HCT116 (cell line): ENCODE data around the gene DDX24. TPM values are rescaled to one million over a fixed set of nuclear protein-coding genes. Genes with fewer than 3 reads are reported as not detected.

Source experiments
- ATAC-seq: fragments of 200-7000 bp; cut with Tn5 transposase; 2 replicates; pipeline ENCODE4 v1.9.1; 2020; ENCODE audit warnings: mild to moderate bottlenecking, moderate library complexity
- BruUV-seq: library from RNA; stranded (reverse); fragments of 400-500 nt; replicated peaks from 2 replicates; lab custom pipeline; 2021; lab: Mats Ljungman, UMichigan
- CTCF ChIA-PET: fragments of 300-600 bp; sonication (Branson Sonifier 250); formaldehyde crosslinking; loops from one replicate; lab custom pipeline; 2021; ENCODE audit warnings: antibody characterized with exemption; lab: Charles Lee
- POLR2A ChIA-PET: fragments of 300-600, 350-600 bp; sonication (Branson Sonifier 250); formaldehyde crosslinking; loops from one replicate; lab custom pipeline; 2021; ENCODE audit warnings: antibody characterized with exemption; lab: Charles Lee
- RAD21 ChIA-PET, 2 experiments: fragments of 300-600 bp; sonication (Branson Sonifier 250); formaldehyde crosslinking; loops; one replicate each; lab custom pipeline; 2023; ENCODE audit warnings: low total read pairs in 2 of 2; ENCODE audit not compliant: uncharacterized antibody in 2 of 2, unreplicated experiment in 2 of 2, low non-redundant PET in 1 of 2; lab: Charles Lee
- DNase-seq: peaks from one replicate; pipeline ENCODE4 v3.0.0-alpha.2; 2010; ENCODE audit warnings: low read depth, low spot score
- H2AFZ ChIP-seq: fragments of 200-600 bp; shearing (Covaris generic), sonication (generic); 2 replicates; pipeline ENCODE4 v1.6.1; 2017; ENCODE audit warnings: low read depth, mixed run types, mixed read lengths, antibody characterized with exemption, low read length; ENCODE audit not compliant: poor library complexity, severe bottlenecking
- H3K27ac ChIP-seq: 2 replicates; pipeline ENCODE4 v1.5.1; 2012; ENCODE audit warnings: low read depth, low read length
- H3K27me3 ChIP-seq: fragments of 200-600 bp; sonication (generic); 2 replicates; pipeline ENCODE4 v1.6.1; 2016; ENCODE audit warnings: mixed run types, low read length, mixed read lengths; ENCODE audit not compliant: insufficient read depth
- H3K36me3 ChIP-seq, 2 experiments: fragments of 200-500 bp in 1 of 2; fragments of 200-600 bp in 1 of 2; sonication (Bioruptor generic) in 1 of 2; sonication (generic) in 1 of 2; 2 replicates each; pipeline versions ENCODE4 v1.5.1 to v1.6.1; 2014 to 2016; ENCODE audit warnings: low read length in 2 of 2, inconsistent platforms in 1 of 2, mixed read lengths in 1 of 2, mixed run types in 1 of 2; ENCODE audit not compliant: insufficient read depth in 2 of 2, control insufficient read depth in 1 of 2
- H3K4me1 ChIP-seq, 2 experiments: fragments of 200-600 bp in 1 of 2; sonication (generic) in 1 of 2; 2 replicates each; pipeline versions ENCODE4 v1.5.1 to v1.6.1; 2012 to 2017; ENCODE audit warnings: low read length in 2 of 2, inconsistent platforms in 1 of 2, mild to moderate bottlenecking in 1 of 2, mixed read lengths in 1 of 2, mixed run types in 1 of 2, moderate library complexity in 1 of 2; ENCODE audit not compliant: insufficient read depth in 2 of 2, control insufficient read depth in 1 of 2
- H3K4me2 ChIP-seq: fragments of 200-600 bp; sonication (generic); 2 replicates; pipeline ENCODE4 v1.6.1; 2017; ENCODE audit warnings: mixed run types, low read length, mixed read lengths
- H3K4me3 ChIP-seq, 2 experiments: fragments of 200-600 bp in 1 of 2; sonication (generic) in 1 of 2; replicated peaks in 1 of 2; 2 replicates each; pipeline ENCODE4 v1.5.1; 2011 to 2016; ENCODE audit warnings: low read length in 2 of 2, control low read depth in 1 of 2, low read depth in 1 of 2, mild to moderate bottlenecking in 1 of 2, mixed read lengths in 1 of 2, mixed run types in 1 of 2
- H3K79me2 ChIP-seq: fragments of 200-600 bp; sonication (generic); 2 replicates; pipeline ENCODE4 v1.6.1; 2017; ENCODE audit warnings: mild to moderate bottlenecking, mixed run types, low read length, moderate library complexity, mixed read lengths; ENCODE audit not compliant: insufficient read depth
- H3K9ac ChIP-seq: fragments of 200-600 bp; sonication (generic); 2 replicates; pipeline ENCODE4 v1.6.1; 2016; ENCODE audit warnings: low read length, mixed read lengths
- H3K9me2 ChIP-seq: fragments of 200-600 bp; sonication (generic), shearing (Covaris generic); 2 replicates; pipeline ENCODE4 v1.6.1; 2017; ENCODE audit warnings: mixed run types, mild to moderate bottlenecking, moderate library complexity; ENCODE audit not compliant: insufficient read depth
- H3K9me3 ChIP-seq, 2 experiments: fragments of 200-500 bp in 1 of 2; fragments of 200-600 bp in 1 of 2; sonication (Bioruptor generic) in 1 of 2; sonication (generic) in 1 of 2; 2 replicates each; pipeline ENCODE4 v1.6.1; 2014 to 2017; ENCODE audit warnings: low read length in 2 of 2, mixed read lengths in 2 of 2, inconsistent platforms in 1 of 2, low read depth in 1 of 2, mild to moderate bottlenecking in 1 of 2, mixed run types in 1 of 2, moderate library complexity in 1 of 2; ENCODE audit not compliant: control insufficient read depth in 1 of 2, insufficient read depth in 1 of 2
- H4K20me1 ChIP-seq: fragments of 200-600 bp; sonication (generic), shearing (Covaris generic); 2 replicates; pipeline ENCODE4 v1.6.1; 2017; ENCODE audit warnings: mixed run types, mild to moderate bottlenecking, moderate library complexity; ENCODE audit not compliant: insufficient read depth
- ATF3 ChIP-seq: IDR thresholded peaks from 2 replicates; pipeline ENCODE4 v1.6.1; 2012
- CEBPB ChIP-seq: IDR thresholded peaks from 2 replicates; pipeline ENCODE4 v1.6.1; 2012; ENCODE audit warnings: low read depth
- CTCF ChIP-seq, 3 experiments: fragments of 200-600 bp in 1 of 3; sonication (generic) in 1 of 3; IDR thresholded peaks in 2 of 3; conservative IDR thresholded peaks in 1 of 3; 2 replicates each; pipeline ENCODE4 v1.5.1; 2012 to 2017; ENCODE audit warnings: low read depth in 2 of 3, low read length in 2 of 3, antibody characterized with exemption in 1 of 3, borderline replicate concordance in 1 of 3, control low read depth in 1 of 3, mild to moderate bottlenecking in 1 of 3, mixed read lengths in 1 of 3, mixed run types in 1 of 3, moderate library complexity in 1 of 3; ENCODE audit not compliant: insufficient read depth in 1 of 3
- EGR1 ChIP-seq: IDR thresholded peaks from 2 replicates; pipeline ENCODE4 v1.6.1; 2012; ENCODE audit warnings: low read depth
- EZH2 ChIP-seq: fragments of 200-600 bp; sonication (generic); IDR thresholded peaks from 2 replicates; pipeline ENCODE4 v1.6.1; 2017; ENCODE audit warnings: antibody characterized with exemption, mixed run types
- FOSL1 ChIP-seq: IDR thresholded peaks from 2 replicates; pipeline ENCODE4 v1.6.1; 2012; ENCODE audit warnings: low read depth
- MAX ChIP-seq: IDR thresholded peaks from 2 replicates; pipeline ENCODE4 v1.6.1; 2012
- RAD21 ChIP-seq: IDR thresholded peaks from 2 replicates; pipeline ENCODE4 v1.6.1; 2012; ENCODE audit warnings: low read depth, mild to moderate bottlenecking
- SP1 ChIP-seq: IDR thresholded peaks from 2 replicates; pipeline ENCODE4 v1.6.1; 2012; ENCODE audit warnings: low read depth
- SRF ChIP-seq: IDR thresholded peaks from 2 replicates; pipeline ENCODE4 v1.6.1; 2012; ENCODE audit warnings: low read depth
- TCF7L2 ChIP-seq: IDR thresholded peaks from 2 replicates; pipeline ENCODE4 v1.7.0; 2011; ENCODE audit warnings: borderline replicate concordance, inconsistent platforms; ENCODE audit not compliant: insufficient read depth, insufficient read length; ENCODE audit errors: extremely low read depth
- ZNF274 ChIP-seq: fragments of 200-500 bp; sonication (Bioruptor generic); IDR thresholded peaks from 2 replicates; pipeline ENCODE4 v1.6.1; 2014; ENCODE audit warnings: mild to moderate bottlenecking, low read depth, low read length, inconsistent platforms
- intact Hi-C: fragments of 100-400 bp; cut with micrococcal nuclease; formaldehyde crosslinking; loops from 2 replicates; pipeline ENCODE4 v1.10.0; 2022
- total RNA-seq: library from RNA; stranded (reverse); gene quantifications from one replicate; pipeline ENCODE4 v1.2.1, GENCODE V29; 2021; ENCODE audit not compliant: unreplicated experiment

Gene DDX24
- total RNA-seq, 1 experiment from 2014 or later: 169 TPM

- no peak within 1 kb of the TSS for H2AFZ ChIP-seq
- no peaks in the 10 kb centered on the region for H3K36me3 ChIP-seq
- H3K4me3 ChIP-seq: no peak within 1 kb of the TSS
- no peak within 1 kb of the TSS for H3K27ac ChIP-seq
- POLR2A ChIA-PET: no interaction called here
- intact Hi-C loops: no loop called here
- H3K79me2 ChIP-seq: no peaks in the 10 kb centered on the region
- H3K9ac ChIP-seq: no peak within 1 kb of the TSS
- H3K4me2 ChIP-seq: peak within 1 kb of the TSS; percentile 26
- peaks cover 0 to 18% of the 10 kb centered on the region in 2 experiments; a peak in 1 of 4 replicates for H3K4me1 ChIP-seq
- H3K9me2 ChIP-seq: no peaks in the 10 kb centered on the region
- DNase-seq (no peak), ATAC-seq (0 out of 2 replicates have a peak, but pooled peaks have one; percentile 32)
- RAD21 ChIA-PET: no interaction called here
- H4K20me1 ChIP-seq: no peaks in the 10 kb centered on the region
- no TSS peak for BruUV-seq
- TF ChIP-seq CTCF (IDR thresholded peaks at IDR 0.05 in 2 of 3, conservative IDR thresholded peaks at IDR 0.05 in 1 of 3; ENCODE audit: borderline replicate concordance in 1 of 3, insufficient read depth in 1 of 3, low read depth in 2 of 3, low read length in 2 of 3): no peak
- no peak for TF ChIP-seq CEBPB
- TF ChIP-seq SRF: no peak
- TF ChIP-seq ZNF274: no peak
- TF ChIP-seq EGR1: no peak
- no peak for TF ChIP-seq MAX
- TF ChIP-seq EZH2: no peak
- TF ChIP-seq SP1: no peak
- no peak for TF ChIP-seq FOSL1
- TF ChIP-seq TCF7L2: no peak
- TF ChIP-seq ATF3: no peak
- TF ChIP-seq RAD21: no peak
- CTCF ChIA-PET: interaction anchor here (0.8 to 1.0 kb wide), 2 partner anchors 21 to 171 kb away, joined by 3 to 5 read pairs; no protein-coding TSS in a partner anchor
- H3K27me3 ChIP-seq: no peaks in the 10 kb centered on the region
- H3K9me3 ChIP-seq: no peaks in the 10 kb centered on the region
These were observed 29.7 kb upstream of the DDX24 start, which contains the start of gene IFI27 for GRCh38 chr14:94110552-94111181. Gene IFI27 (plus strand): TSS chr14:94110736.
